Stomach (tissue), 4 donors: ENCODE results near the gene PRSS16.

Source experiments
- POLR2A ChIP-seq, 4 donors: fragments of 450-650 bp; IDR thresholded peaks; one replicate each; pipeline ENCODE4 v1.6.1; 2016; ENCODE audit warnings: antibody characterized with exemption in 4 of 4, control low read depth in 2 of 4, mild to moderate bottlenecking in 1 of 4, moderate library complexity in 1 of 4
- TF ChIP-seq, protein P1 (sequence below), 7 experiments: fragments of 450-650 bp in 4 of 7; fragments of 200-600 bp in 3 of 7; sonication (generic) in 3 of 7; IDR thresholded peaks; one replicate each; pipeline ENCODE4 v1.5.1; 2016 to 2019; ENCODE audit warnings: antibody characterized with exemption in 7 of 7, control low read depth in 2 of 7, mild to moderate bottlenecking in 1 of 7

GRCh38 chr6:27294409-27294808 is 46.9 kb downstream of the PRSS16 start:
- TF ChIP-seq, protein P1, sequence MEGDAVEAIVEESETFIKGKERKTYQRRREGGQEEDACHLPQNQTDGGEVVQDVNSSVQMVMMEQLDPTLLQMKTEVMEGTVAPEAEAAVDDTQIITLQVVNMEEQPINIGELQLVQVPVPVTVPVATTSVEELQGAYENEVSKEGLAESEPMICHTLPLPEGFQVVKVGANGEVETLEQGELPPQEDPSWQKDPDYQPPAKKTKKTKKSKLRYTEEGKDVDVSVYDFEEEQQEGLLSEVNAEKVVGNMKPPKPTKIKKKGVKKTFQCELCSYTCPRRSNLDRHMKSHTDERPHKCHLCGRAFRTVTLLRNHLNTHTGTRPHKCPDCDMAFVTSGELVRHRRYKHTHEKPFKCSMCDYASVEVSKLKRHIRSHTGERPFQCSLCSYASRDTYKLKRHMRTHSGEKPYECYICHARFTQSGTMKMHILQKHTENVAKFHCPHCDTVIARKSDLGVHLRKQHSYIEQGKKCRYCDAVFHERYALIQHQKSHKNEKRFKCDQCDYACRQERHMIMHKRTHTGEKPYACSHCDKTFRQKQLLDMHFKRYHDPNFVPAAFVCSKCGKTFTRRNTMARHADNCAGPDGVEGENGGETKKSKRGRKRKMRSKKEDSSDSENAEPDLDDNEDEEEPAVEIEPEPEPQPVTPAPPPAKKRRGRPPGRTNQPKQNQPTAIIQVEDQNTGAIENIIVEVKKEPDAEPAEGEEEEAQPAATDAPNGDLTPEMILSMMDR (IDR thresholded peaks at IDR 0.05): no peak
- no peak for TF ChIP-seq POLR2A (IDR thresholded peaks at IDR 0.05)
